ENCODE data around the gene GALNT17. TPM values are rescaled to one million over a fixed set of nuclear protein-coding genes. Genes with fewer than 3 reads are reported as not detected.
"Not testable (repeated sequence)": the region's sequence is repeated elsewhere in the genome, so short reads cannot be mapped to it uniquely, and the experiment has no call there.

GALNT17 gene
- total RNA-seq, 2 donors from 2014 or later: 0.82 to 4.0 TPM

DNA sequence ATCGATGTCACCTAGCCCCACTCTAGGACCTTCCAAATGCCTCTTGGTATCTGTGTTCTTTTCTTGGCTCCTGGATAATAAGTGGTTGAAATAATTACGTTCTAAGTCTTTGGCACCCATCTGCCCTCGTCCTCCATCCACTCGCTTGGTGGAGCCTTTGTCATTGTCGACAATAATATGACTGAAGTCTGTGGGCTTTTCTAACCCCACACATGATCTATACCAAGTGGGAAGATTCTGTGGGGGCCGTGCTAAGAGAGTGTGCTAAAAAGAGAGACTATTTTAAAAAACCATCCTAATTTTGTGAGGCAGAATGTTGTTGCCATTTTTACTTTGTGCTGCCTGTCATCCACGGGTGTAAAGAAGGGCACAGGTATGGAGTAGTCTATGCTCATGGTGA is 113.1 kb downstream of the GALNT17 start:
- no peak for TF ChIP-seq CTCF (IDR thresholded peaks at IDR 0.05)
- Histone ChIP-seq H3K4me1 (no peaks in the 10 kb centered on the region), H3K36me3 (no peaks in the 10 kb centered on the region), H3K9me3 (no peaks in the 10 kb centered on the region), H3K4me3 (no peak overlapping the region), H3K27me3 (no peaks in the 10 kb centered on the region), H3K27ac (no peak overlapping the region)
- no peak for DNase-seq (ENCODE audit: low spot score)

- Histone ChIP-seq H3K4me1 (no peaks in the 10 kb centered on the region), H3K9me3 (no peaks in the 10 kb centered on the region), H3K27ac (no peak overlapping the region), H3K36me3 (no peaks in the 10 kb centered on the region), H3K27me3 (no peaks in the 10 kb centered on the region), H3K4me3 (no peak overlapping the region)
- no peak for TF ChIP-seq CTCF (IDR thresholded peaks at IDR 0.05)
- no peak for DNase-seq (ENCODE audit: low spot score)
These were observed 119.8 kb downstream of the GALNT17 start for GRCh38 chr7:71251706-71252105.

- Histone ChIP-seq H3K36me3 (no peaks in the 10 kb centered on the region), H3K4me3 (no peak overlapping the region), H3K27ac (no peak overlapping the region), H3K9me3 (no peaks in the 10 kb centered on the region), H3K27me3 (no peaks in the 10 kb centered on the region), H3K4me1 (no peaks in the 10 kb centered on the region)
- no peak for DNase-seq (ENCODE audit: low spot score)
- TF ChIP-seq CTCF (IDR thresholded peaks at IDR 0.05): no peak
These were observed 122.8 kb downstream of the GALNT17 start for GRCh38 chr7:71254751-71255150.

GRCh38 chr7:71255537-71256178 is 123.7 kb downstream of the GALNT17 start:
- Histone ChIP-seq H3K9me3 (no peaks in the 10 kb centered on the region), H3K36me3 (no peaks in the 10 kb centered on the region), H3K4me1 (no peaks in the 10 kb centered on the region), H3K27ac (no peak overlapping the region), H3K27me3 (no peaks in the 10 kb centered on the region), H3K4me3 (no peak overlapping the region)
- no peak for TF ChIP-seq CTCF (IDR thresholded peaks at IDR 0.05)
- no peak for DNase-seq (ENCODE audit: low spot score)

- Histone ChIP-seq H3K36me3 (no peaks in the 10 kb centered on the region), H3K27ac (no peak overlapping the region), H3K27me3 (no peaks in the 10 kb centered on the region), H3K9me3 (peaks cover 3 to 4% of the 10 kb centered on the region in 2 donors), H3K4me1 (no peaks in the 10 kb centered on the region), H3K4me3 (no peak overlapping the region)
- DNase-seq (ENCODE audit: low spot score): no peak
- no peak for TF ChIP-seq CTCF (IDR thresholded peaks at IDR 0.05)
These were observed 129.1 kb downstream of the GALNT17 start for GRCh38 chr7:71261066-71261465.

DNA sequence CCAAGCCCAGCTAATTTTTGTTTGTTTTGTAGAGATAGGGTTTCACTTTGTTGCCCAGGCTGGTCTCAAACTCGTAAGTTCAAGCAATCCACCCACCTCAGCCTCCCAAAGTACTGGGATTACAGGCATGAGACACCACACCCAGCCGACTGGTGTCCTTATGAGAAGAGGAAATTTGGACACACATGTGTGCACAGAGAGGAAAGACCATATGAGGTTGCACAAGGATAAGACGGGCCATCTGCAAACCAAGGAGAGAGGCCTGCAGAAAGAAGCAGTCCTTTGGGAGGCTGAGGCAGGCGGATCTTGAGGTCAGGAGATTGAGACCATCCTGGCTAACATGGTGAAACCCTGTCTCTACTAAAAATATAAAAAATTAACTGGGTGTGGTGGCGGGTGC is 130.9 kb downstream of the GALNT17 start:
- not testable (repeated sequence) for H3K27ac ChIP-seq; H3K36me3 ChIP-seq; DNase-seq (ENCODE audit: low spot score); H3K27me3 ChIP-seq; H3K4me3 ChIP-seq; H3K9me3 ChIP-seq; H3K4me1 ChIP-seq
